HG03575 (cell line): Measurements from ENCODE around the gene SGSM1.

Experiments
- ATAC-seq: cut with Tn5 transposase; IDR thresholded peaks from one replicate; pipeline ENCODE4 v1.9.1; 2021; ENCODE audit not compliant: unreplicated experiment, insufficient number of reproducible peaks, low FRiP score; ENCODE audit errors: extremely low read depth

SGSM1 gene, protein sequence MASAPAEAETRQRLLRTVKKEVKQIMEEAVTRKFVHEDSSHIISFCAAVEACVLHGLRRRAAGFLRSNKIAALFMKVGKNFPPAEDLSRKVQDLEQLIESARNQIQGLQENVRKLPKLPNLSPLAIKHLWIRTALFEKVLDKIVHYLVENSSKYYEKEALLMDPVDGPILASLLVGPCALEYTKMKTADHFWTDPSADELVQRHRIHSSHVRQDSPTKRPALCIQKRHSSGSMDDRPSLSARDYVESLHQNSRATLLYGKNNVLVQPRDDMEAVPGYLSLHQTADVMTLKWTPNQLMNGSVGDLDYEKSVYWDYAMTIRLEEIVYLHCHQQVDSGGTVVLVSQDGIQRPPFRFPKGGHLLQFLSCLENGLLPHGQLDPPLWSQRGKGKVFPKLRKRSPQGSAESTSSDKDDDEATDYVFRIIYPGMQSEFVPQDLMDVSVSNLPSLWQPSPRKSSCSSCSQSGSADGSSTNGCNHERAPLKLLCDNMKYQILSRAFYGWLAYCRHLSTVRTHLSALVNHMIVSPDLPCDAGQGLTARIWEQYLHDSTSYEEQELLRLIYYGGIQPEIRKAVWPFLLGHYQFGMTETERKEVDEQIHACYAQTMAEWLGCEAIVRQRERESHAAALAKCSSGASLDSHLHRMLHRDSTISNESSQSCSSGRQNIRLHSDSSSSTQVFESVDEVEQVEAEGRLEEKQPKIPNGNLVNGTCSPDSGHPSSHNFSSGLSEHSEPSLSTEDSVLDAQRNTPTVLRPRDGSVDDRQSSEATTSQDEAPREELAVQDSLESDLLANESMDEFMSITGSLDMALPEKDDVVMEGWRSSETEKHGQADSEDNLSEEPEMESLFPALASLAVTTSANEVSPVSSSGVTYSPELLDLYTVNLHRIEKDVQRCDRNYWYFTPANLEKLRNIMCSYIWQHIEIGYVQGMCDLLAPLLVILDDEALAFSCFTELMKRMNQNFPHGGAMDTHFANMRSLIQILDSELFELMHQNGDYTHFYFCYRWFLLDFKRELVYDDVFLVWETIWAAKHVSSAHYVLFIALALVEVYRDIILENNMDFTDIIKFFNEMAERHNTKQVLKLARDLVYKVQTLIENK

DNA sequence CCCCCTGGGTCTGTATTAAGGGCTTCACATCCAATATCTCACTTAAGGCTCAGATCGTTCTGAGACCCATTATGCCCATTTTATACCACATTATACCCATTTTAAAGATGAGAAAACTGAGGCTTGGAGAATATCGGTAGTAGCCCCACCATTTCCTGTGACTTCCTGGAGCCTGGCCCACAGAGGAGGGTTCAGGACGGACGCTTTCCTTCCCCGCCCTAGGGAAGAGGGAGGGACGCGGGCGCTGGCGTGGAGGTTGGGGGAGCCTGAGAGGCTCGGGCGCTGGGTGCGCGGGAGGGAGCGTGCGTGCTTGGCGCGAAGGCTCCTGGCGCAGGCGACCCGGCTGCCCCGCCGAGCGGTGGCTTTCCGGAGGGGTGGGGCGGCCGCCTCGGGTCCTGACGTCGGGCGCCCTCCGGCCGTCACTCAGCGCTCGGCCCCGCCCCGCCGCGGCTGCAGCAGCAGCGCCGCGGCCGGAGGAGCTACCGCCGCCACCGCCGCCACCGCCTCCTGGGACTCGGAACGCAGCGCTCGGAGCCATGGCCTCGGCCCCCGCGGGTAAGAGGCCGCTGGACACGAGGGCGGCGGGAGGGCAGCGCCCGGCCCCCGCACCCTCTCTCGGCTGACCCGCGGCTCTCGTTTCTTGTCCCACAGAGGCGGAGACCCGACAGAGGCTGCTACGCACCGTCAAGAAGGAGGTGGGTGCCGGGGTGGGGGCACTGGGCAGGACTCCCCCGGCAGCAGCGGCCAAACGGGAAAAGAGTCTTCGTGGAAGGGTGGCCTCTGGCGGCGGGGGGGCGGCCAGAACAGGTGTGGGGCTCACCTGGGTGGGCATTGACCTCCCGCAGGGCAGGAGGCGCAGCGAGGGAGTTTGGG, at the start of gene SGSM1:
Gene SGSM1, plus strand, starts transcription at position 422 of the 873 bp plus-strand sequence. Its CDS starts 115 bp downstream, at position 537.
- ATAC-seq, result no peak

DNA sequence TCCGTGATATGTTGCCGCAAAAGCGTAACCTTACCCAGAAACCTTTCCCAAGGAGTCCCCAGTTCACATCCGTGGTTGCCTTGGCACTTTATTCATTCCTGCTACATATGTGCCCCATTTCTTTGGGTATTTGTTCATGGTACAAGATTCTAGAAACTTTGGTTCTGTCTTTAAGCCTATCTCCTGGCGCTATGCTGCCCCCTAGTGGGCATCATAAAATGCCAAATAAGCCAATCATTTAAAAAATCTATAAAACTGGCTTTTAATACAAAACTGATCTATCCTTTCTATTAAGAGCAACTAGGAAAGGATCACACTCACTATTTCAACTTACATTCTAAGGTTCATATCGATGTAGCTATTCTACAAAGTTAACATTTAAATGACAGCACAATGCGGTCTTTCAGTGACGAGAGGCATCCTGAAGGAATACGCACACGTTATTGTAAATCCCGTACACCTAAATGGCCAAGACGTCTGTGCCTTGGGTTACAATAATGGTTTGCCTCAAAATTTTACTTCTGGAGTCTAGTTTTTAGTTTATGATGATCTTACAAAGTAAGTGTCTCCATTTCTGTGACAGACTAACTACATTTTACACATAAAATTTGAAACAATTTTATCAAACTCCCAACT, 47.7 kb upstream of the SGSM1 start:
- no peak for ATAC-seq

DNA sequence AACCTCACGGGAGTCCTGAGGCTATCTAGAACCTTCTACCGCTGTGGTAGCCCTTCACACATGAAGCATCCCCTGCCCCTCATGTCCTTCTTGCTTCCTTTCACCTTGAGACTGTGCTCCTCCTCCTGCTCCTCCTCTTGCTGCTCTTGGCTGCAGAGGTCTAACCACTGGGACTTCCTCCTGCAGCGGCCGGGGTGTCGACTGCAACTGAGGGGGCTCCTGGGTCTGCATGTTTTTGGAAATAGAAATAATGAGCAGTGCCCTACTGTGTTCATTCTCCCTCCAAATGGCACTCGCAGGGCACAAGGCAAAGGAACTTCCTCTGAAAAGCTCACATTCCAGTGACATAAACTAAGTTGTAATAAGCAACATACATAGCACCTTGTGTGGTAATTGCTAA, 46.2 kb upstream of the SGSM1 start:
- no peak for ATAC-seq

DNA sequence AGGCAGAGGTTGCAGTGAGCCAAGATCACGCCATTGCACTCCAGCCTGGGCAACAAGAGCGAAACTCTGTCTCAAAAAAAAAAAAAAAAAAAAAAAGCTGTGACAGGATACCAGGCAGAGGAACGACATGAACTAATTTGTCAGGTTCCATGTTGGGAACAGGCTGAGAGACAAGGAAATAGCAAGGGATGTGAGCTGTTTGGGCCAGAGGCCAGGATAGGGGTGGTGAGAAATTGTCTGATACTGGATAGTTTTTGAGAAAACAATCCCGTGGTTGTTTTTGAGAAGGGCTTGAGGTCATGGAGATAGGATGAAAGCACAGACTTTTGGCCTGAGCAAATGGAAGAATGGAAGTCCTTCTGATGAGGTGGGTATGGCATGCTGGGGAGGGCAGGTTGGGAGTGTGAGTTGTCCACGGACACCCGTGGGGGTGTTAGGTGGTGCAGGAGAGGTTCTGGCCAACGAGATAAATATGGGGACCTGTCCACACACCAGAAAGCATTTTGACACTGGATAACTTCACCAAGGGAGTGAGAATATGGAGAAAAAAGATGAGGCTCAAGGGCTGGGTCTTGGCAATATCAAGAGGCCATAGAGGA, 45.2 kb upstream of the SGSM1 start:
- no peak for ATAC-seq

DNA sequence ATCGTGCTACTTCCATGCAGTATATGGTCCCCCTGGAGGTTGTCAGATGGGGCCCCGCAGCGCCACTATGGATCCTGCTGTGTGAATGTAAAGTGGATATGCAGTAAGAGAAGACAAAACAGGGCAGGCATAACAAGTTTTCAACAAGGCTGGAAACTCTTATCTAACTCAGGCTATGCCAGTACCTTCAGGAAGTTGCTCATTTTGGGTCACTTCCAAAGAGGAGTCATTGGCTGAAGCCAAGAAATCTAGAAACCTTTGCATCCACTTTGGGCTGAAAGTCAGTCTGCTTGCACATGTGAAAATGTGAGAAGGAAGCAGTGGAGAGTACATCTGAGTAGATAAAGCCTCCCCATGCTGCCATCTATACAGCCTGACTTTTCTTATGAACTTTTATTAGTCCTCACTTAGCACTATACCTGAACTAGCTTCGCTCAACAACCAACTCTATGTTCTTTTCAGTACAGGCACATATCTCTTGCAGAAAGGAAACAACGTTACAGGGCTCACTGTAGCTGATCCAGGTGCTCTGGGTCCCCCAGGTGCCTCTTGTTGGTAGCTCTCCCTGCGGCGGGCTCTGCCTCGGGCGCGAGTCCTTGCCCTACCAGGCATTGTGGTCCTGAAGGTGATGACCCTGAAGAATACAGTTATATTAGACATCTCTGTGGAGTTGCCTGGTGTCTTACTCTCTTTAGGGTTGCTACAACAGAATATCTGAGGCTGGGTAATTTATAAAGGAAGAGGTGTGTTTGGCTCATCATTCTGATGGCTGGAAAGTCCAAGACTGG, 43.9 kb upstream of the SGSM1 start:
- no peak for ATAC-seq

DNA sequence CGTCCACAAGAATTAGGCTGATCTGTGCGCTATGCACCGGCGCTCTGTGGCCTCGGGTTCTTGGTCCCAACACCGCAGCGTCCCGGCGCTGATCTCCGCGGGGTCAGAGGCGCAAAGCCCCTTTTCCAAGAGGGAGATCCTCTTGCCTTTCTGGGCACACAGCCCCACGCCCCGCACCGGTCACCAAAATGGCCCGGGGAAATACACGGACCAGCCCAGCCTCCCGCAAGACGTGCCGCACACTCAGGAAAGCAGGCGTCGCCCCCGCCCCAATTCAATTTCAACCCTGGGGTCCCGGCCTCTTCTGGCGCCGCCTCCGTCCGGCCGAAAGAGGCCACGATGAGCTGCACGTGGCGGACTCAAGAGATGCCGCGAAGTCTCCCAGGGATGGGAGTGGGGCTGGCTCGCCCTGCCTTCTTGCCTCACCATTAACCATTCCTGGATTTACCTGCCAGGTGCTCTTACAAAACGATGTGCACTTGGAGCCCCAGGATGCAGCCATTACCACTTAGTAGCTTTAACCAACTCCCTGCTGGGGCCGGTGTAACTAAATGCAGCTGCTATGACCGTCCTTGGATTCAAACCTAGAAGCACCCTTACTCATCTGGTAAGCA, 42.0 kb upstream of the SGSM1 start:
- no peak for ATAC-seq

DNA sequence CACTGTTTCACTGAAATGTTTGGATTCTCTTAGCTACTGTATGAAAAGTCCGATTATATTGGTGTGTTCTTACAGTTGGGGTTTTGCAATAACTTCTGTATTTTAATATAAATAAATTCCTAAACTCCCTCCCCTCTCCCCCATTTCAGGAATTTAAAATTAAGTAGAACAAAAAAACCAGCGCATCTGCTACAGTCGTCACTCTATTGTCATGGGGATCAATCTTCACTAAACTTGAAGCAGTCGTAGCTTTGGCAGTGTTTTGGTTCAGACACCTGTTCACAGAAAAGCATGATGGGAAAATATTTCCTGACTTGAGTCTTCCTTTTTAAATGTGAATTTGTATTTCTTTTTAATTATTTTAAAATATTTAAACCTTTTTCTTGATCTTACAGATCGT, 40.8 kb upstream of the SGSM1 start:
- no peak for ATAC-seq

DNA sequence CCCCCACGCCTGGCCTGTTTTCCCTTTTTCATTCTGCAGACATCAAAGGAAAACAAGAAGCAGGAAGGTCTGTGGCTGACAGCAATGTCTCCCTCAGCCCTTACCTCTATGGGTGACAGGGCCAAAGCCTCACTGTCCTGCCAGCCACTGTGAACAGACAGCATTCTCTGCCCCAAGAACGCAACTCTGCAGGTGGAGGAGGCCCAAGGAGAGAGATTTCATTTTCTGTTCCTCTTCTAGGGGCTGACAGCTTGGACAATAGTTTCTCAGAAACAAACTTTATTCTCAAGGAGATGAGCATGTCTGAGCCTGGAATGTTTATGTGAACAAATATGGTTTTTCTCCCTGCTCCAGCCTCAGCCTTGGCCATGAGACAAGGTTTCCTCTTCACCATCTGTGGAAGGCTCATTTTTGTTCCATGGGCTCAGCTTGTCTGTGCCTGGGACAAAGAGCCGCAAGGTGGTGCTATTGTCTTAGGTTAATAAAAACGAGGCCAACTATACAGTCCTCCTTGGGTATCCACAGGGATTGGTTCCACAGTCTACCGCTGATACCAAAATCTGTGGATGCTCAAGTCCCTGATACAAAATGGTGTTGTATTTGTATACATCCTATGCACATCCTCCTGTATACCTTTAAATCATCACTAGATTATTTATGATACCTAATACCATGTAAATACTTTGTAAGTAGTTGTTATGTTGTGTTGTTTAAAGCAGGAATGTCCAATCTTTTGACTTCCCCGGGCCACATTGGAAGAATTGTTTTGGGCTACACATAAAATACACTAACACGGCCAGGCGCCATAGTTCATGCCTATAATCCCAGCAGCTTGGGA, 37.3 kb upstream of the SGSM1 start:
- ATAC-seq, result no peak

DNA sequence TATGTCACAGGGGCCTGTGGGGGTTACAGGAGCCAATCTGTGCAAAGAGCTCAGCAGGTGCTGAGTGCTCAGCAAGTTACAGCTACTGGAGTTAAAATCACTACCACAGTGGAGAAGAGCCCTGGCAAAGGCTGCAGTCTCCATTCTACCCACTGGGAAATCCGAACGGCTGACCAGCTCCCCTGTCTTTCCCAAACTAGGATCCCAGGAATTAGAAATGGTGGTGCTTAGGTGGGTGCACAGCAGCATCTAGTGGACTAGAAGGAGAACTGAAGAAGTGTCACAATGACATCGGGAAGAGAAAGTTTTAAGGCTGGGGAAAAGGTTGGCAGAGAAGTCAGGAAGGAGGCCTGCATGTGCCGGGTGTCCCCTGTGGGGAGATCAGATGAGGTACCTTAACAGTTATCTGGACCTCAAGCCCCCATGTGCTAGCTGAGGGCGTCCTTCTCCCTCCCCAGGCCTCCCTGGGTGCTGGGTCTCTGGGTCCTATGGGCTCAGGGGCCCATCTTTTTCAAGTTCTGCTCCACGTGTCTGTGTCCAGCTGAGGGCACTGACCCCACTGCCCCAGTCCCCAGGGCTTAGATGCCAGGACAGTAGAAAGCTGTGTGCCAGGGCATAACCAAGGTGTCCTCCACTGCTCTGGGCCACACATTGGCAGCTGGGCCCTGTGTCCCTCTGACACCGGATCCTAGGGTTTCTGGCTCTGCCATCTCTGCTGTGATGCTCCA, 33.4 kb upstream of the SGSM1 start:
- ATAC-seq, result no peak

DNA sequence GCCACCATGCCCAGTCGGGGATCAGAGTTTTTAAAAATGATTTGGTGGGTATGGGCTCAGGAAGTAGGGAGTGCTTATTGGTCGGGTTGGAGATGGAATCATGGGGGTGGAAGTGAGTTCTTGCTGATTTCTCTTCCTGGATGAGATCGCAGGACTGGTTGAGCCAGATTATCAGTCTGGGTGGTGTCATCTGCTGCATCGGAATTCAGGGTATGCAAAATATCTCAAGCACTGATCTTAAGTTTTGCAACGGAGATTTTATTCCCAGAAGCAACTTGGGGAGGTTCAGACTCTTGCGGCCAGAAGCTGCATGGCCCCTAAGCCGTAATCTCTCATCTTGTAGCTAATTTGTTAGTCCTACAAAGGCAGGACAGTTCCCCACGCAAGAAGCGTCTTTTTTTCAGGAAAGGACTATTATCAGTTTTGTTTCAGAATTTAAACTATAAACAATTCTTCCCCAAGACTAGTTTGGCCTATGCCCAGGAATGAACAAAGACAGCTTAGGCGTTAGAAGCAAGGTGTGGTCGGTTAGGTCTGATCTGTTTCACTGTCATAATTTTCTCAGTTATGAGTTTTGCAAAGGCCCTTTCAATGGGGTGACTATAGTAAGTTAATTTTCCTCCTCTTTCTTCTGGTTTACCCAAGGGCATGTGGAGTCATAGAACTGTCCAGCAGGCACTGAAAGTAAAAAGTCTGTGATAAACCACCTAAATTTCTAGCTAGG, 30.1 kb upstream of the SGSM1 start:
- ATAC-seq, result no peak

DNA sequence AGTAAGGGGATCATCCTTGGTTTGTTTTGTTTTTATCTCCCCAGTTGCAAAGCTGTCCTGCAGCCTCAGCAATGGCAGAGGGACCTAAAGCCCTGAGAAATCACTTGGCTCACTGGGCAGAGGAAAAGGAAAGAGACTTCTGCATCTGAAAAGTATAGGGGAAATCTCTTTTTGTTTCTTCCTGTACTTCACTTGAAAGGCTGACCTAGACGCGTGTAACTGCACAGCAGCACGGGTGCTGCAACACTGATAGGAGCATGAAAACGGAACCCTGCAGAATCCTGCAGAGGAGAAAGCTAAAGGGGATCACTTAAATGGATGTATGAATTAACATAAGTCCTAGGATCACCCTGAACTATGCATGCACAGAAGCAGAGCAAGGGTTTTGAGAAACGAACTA, 29.5 kb upstream of the SGSM1 start:
- no peak for ATAC-seq

DNA sequence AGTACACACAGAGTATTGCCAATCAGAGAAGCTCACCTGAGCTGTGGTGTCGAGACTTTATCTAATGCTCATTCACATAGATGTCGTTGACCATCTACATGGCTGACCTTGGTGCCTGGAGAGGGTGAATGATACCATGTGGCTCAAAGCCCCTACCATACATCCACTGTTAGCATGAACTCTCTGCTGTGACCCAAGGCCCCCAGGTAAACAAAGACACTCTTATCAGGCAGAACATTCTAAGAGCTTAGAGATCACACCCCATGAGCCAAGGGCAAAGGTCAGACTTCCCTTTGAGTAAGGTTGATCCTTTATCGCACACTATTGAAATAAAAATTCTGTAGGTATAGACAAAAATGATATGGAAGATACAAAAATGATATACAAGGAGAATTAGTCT, 16.5 kb upstream of the SGSM1 start:
- ATAC-seq, result no peak

DNA sequence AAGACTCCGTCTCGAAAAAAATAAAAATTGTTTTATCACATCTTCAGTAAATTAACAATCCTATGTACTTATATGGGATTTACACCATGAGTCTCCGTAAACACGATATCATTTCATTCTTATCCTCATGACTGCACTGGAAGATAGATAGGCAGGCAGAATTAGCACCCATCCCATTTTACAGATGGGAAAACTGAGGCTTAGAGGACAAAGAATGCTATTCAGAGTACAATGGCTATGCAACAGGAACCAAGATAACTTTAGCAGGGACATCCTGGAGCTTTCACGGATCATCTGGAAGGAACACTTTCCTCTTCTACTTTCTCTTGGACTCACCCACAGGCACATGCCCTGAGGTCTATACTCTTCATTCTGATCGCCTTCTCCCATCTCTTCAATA, 14.6 kb upstream of the SGSM1 start:
- no peak for ATAC-seq

DNA sequence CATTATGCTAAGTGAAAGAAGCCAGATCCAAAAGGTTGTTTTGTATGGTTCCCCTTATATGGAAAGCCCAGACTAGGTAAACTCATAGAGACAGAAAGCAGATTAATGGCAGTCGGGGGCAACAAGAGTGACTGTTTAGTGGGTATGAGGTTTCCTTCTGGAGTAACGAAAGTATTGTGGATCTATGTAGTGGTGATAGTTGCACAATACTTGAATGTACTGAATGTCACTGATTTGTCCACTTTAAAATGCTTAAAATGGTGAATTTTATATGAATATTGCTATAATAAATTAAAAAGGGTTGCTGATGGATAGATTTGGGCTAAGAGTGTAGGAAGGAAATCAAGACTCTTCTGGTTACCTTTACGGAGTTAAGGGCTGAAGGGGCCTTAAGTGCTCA, 10.0 kb upstream of the SGSM1 start:
- no peak for ATAC-seq

DNA sequence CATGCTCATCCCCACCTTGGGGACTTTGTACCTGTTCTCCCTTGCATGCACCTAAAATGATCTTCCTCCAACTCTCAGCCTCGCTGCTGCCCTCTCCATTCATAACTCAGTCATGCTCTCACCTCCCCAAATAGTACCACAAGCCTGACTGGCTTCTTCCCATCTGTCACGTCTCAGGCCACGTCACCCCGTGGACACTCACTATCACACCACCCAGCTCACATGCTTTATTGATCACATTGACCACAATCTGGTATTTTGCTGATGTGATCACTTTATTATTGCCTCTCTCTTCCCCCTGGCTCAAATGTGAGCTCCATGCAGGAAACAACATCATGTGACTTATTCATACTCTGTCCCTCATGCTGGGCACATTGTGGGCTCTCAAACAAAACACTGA, 9.2 kb upstream of the SGSM1 start:
- no peak for ATAC-seq
